Measurements from ENCODE around the gene SAMMSON.
A peak's percentile ranks its signal among the peaks of the same experiment; 100 is the strongest.

Gene SAMMSON

DNA sequence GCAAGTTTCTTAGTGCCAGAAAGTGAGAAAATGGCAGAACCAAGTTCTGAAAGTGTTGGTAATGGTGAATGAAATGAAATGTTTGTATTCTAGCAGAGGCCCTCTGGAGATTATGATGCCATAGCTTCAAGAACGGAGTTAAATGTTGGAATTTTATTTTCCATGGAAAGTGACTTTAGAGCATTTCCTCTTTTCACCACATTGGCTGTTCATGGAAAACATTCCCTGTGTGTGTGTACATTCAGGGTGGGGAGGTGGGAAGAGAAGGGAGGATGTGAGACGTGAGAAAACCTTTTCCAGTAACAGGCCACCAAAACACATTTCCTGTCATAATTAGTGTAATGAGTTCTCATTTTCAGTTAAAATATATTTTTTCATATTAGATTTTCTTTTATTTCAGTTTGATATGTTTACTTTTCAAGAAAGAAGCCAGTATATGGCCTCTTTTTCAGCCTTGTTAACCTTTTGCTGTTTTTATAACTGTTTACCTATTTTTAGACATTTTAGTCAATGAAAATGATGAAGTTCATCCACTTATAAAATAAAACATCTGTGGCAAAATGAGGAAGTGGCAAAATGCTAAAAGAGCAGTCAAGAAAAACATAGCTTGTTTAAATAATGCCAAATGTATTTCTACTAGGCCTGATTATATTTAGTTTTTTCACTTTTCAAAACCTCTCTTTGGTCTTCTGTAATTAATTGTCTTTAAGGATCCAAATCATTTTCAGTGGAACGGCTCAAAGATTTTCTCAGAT lies 21.6 kb downstream of the SAMMSON start:
- no peak for DNase-seq

DNA sequence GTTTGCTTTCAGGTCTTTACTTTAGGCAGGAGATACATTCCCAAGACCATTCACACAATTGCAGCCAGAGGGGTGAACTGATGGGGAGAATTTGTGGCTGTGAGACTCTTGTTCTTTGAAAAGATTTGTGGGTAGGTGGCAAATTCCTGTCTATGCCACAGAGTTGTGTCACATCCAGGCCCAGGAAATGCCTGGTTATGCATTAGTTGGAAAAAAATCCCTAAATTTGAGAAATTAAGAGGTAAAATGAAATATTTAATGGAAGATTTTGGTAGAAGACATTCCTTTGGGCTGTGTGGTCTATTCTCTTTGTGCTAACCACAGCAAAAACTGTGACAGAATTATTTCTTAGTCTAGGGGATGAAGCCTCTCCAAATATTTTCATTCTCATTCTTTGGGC lies 28.8 kb downstream of the SAMMSON start:
- DNase-seq, result no peak

DNA sequence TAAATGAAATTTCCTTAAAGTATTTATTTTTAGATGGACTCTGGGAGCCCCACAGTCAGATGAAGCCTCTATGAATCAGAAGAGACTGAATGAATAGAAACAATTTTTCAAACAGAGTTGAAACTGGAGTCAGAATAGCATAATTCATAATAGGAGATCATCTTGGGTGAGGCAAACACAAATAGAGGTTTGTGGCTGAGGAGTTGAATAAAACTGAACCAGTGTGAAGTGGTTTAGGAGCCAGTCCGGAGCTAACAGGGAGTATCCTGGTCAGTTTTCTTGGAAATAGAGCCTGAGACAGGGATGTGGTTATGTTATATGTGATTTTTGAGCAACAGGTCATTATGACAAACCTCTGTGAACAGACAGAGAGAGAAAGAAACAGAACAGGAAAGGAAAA lies 39.2 kb downstream of the SAMMSON start:
- DNase-seq, result no peak

DNA sequence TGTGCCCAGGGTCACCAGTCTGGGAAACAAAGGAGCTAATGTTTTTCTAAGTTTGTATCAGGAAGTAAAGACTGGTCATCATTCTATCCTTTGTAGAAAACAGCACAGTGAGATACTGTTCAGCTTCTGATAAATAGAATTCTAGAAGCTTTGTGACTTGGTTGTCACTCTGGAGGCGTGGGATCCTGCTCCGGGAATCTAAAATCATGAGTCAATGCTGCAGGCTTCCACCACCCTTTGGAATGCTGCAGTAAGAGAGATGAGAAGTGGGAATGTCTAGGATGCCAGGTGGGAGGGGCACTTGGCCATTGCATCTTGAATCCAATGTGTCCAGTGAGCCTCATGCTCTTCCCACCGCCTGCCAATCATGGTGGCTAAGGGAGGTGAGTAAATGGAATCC lies 40.9 kb downstream of the SAMMSON start:
- no peak for DNase-seq

DNA sequence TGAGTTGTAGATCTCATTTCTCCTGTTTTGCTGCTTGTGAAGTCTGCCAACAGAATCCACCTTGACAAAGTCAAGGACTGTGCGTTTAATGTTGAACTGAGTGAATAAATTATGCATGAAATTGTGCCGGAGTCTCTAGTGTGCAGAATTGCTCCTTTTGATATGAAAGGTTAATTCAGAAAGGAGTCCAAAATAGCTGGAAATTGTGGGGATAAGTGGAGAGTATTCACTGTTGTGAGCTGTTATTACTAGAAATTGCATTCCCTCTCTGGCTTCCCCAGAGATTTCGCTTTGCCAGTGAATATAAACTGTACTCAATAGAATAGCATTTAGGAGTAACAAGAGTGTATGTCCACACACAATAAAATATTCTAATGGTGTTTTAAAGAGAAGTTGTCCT lies 43.1 kb downstream of the SAMMSON start:
- no peak for DNase-seq

DNA sequence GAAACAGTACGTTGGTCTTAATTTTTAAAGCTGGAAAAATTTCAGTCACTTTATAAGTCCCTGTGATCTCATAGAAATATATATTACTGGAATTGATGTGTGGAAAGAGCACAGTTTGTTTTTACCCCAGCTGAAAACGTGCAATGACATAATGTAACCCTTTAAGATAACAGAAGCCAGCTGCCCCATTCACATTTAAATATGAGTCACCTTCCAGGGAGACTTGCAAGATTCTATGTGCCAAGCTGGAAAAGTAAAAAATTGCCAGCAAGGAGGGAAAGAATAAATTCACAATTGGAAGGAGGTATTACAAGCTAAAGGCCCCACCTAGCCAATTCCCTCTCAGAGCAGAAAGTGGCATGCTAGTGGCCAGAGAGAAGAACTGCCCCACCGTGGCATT lies 50.2 kb downstream of the SAMMSON start:
- no peak for DNase-seq

DNA sequence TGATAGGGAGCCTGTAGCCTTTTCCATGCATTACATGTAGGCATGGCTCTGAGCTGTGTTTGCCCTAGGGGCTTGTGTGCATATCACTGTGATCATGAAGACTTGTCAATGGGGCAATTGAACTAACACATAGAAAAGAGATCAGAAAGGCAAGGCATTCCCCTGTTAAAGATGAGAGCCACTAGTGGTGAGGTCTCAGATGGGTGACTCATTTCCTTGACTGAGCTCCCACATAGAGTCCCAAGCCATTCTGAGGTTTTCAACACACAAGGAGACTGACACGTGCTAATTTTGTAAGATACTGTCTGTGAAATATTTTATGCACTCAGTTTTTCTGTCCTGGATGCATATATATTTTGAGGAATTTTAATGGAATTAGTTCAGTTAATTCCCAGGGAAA lies 53.8 kb downstream of the SAMMSON start:
- peak; percentile 9 for DNase-seq

DNA sequence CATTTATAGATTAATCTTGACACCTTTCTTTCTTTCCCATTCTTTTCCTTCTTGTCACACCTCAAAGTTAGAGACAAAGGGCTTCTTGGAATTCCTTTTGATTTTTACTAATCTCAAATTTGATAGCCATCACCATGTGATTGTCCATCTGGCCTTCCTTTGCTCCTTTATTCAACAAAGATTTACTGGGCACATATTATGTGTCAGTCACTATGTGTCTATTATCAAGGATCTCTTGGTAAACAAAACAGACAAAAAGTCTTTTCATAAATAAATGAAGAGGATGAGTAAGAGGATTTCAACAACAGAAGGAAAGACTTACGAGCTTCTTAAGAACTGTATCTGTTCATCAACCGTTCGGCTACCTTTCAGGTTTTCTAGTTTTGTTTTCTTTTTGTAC lies 56.5 kb downstream of the SAMMSON start:
- no peak for DNase-seq

DNA sequence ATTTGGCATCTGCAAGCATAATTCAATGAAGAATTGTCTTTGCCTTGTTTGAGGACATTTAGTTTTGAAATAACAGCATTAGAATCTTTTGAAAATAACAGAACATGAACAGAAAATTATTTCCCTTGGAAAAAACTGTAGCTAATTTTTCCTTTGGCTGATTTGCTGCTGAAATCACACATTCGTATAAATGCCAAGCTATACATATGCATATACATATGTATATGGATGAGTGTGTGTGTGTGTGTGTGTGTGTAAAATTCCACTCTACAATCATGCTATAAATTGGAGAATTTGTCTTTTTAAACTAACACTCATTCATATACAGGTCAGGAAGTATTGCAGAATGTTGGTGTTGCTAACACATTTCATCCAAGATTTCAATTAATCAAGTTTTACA lies 57.9 kb downstream of the SAMMSON start:
- no peak for DNase-seq

DNA sequence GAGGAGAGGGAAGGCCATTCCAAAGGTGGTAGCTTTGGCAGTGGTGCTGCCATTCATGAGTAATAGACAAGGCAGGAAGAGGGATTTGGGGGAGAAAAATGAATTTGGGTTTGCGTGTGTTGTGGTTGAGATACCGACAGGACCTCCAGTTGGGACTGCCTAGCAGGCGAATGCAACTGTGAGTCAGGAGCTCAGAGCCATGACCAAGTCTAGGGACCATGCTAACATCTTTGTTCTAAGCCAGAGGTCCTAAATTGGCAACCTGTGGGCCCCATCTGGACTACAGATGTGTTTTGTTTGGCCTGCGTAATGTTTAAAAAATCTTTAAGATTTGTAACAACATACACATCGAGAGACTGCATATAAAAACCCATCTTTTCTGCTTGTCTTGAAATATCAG lies 61.6 kb downstream of the SAMMSON start:
- no peak for DNase-seq

DNA sequence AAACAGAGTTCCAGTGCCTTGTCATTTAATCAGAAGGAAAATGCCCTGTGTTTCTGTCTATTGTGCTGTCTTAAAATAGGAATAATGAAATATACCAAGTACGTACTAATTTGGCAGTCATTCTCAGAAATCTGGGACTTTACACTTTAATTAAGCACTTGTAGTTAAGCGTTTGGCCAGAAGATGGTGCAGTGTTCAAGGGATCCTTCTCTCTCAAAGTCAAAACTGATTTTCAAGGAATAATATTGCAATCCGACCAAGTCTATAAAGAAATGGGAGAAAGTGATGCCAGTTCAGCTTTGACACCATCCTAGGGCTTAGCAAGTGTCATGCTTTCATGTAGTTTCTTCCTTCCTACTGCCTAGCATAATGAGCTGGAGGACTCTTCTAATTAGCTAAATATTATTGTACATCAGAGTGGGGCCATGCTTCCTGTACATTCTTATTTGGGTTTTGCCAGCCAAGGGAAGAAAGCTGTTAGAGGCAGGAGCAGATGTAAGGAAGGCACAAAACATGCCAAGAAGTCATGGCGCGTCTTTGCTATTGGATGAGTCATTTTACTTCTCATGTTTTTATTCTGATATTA lies 64.8 kb downstream of the SAMMSON start:
- DNase-seq, result peak; percentile 32

DNA sequence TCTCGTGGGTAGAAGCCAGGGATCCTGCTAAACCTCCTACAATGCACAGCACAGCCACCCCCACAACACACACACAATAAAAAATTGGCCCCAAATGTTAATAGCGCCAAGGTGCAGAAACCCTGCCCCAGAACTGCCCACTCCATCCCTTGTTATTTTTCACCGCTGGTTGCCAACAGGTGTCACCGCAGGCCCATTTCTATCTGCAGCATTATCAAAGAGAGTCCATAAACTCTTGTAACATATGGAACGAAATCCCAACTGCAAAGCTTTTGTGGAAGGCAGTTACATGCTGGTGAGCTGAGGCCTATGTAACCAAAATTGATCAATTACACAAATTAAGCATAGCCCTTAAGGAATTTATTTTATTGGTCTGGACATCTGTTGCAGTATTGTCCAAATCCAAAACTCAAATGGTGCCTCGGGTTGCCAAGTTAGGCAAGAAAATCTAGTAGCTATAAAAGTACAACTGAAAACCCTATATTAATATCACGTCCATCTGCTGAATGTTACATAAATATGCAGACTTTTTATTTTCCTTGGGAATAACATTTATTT lies 66.2 kb downstream of the SAMMSON start:
- no peak for DNase-seq

DNA sequence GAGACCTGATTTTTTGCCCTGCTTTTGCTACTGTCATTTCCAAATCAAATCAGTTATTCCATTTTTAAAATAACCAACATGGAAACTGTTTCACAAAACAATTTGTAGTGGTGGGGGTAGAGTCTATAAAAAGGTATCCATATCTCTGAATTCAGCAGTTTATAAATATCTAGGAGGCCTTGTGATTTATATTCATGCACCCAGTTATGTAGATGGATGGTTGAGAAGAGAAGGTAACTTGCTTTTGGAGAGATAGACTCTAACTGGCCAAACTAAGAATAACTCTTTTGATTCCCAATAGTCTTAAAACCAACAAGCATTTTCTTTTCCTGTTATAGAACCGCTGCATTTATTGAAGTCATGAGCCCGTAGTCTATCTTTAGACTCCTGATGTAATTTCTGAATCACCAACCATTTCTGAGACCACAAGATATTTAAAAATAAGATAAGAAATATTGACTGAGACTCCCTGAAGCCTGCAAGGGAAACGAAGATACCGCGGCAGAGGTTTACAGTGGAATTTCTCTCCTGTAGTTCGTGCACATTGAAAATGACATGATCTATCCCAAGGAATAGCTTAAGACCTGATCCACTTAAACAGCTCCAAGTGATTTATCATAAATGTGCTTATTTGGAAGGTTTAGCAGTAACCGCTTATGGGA lies 68.5 kb downstream of the SAMMSON start:
- DNase-seq, result no peak

DNA sequence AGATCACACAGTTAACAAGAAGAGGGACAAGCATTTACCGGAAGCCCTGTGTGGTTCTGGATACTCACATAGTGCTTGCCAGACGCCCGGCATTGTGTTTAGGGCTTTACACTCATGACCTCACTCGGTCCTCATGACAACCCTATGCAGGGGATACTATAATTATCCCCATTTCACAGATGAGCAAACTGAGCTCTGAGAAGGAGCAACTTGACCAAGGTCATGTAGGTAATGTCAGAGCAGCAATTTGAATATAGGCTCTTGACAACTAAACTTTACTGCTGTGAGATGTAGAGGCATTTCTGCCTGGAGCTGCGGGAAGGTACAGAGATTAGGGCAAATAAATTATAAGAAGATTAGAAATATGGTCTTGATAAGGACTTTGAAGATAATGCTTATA lies 70.0 kb downstream of the SAMMSON start:
- DNase-seq, result no peak

DNA sequence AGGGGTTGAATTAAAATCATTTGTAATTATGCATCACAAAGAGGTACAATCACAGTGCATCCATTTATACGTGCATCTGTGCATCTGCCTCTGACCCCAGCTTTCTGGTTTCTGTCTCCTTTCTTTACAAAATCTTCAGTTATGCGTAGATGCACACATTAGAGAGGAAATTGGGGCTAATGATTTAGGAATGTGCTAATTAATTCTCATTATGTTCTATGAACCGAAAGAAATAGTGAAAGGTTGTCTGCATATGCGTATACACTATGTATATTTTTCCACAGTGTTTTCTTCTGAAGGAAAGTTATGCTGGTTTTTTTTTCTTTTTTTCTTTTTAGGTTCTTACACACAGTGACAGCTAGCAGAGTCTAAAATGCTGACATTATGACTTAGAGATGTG lies 71.6 kb downstream of the SAMMSON start:
- no peak for DNase-seq

DNA sequence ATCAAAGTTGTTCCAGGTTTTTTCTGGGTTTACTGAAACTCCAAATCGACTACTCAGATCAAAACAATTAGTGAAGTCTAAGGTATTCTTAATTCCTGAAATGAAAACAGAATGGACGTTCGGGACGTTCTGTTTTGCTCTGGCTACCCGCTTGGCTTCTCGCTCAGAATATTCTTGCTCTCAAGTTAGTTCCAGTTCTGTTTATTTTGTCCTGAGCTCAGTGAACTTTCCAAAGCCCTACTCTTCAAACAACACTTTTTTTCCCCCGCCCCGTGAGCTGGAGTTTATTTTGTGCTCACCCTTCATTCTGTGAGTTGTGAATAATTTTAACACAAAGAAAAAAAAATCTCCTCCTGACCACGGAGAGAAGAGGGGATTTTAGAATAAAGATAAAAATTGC lies 72.6 kb downstream of the SAMMSON start:
- no peak for DNase-seq

DNA sequence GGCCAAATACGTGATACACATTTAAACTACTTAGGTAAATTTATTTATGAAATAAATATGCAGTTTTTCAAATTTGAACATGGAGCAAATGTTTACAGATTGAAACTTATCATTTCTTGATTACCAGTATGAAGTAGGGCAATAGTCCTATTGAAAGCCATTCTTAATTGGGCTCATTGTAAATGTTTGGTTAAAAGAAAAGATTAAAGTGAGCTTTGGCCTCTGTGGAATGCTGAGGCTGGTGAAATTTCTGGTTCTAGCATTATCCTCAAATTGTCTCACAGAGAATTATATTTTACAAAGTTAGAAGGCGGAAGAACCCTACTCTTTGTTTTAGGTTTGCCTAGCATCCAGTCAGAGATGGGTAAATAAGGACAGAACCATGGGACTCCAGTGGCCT lies 73.2 kb downstream of the SAMMSON start:
- no peak for DNase-seq

DNA sequence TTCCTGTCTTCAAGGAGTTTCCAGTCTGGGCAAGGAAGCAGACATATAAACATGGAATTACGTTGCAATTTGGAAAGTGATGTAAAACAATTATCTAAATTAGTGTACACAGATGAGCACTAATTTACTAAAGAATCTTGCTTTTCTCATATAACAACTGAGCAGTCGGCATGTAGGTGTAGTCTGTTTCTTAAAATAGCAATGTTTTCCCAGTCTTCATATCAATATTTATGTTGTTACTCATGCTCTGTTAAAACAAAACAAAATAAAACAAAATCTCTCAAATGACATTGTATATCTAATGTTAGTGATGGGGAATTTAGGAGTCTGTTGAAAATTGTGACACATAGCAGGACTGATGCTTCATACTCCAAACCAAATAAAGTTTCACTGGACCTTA lies 75.6 kb downstream of the SAMMSON start:
- DNase-seq, result no peak

DNA sequence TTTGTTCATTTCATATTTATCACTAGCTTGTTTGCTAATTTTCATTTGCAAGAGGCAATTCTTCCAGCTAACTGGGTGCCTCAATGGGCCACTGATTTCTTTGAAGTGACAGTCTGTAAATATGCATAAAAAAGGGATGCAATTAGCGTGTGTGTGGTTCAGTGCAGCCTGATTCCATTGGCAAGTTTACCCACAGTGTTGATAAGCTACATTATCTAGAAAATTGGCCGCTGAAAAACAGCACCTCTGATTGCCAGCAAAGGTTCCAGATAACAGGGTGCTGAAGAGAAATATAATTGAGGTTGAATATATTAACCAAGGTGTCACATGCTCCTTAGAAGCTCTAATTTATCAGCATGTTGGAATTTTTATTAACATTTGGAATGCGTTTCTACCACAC lies 76.9 kb downstream of the SAMMSON start:
- no peak for DNase-seq

DNA sequence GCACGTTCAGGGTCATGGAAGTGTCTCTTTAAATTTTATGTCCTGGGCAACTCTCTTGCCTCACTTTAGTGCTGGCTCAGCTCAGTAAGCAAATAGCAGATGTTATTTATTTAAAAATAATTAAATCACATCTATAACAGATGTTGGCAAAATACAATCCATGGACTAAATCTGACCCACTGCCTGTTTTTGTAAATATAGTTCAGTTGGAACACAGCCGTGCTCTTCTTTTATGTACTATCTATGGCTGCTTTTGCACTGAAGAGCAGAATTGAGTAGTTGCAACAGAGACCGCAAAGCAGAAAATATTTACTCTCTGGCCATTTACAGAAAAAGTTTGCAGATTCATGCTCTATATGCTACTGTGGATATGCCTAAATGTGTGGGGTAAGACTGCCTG lies 79.2 kb downstream of the SAMMSON start:
- DNase-seq, result no peak

DNA sequence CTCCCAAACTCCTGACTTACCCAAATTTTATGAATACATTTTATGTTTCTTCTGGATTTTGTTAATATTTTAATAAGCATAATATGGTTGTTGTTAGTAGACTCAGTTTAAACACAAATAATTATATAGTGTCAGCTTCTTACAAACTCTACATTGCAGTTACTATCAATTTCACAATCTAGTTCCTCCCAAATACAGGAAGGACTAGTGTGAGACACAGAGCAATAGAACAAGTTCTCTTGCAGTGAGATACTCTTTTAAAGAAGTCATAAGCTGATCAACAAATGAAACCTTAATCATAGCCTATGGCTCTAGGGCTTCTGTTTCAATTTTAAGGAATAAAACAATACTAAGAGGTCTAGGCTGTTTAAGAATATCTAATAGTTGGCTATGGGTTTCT lies 86.1 kb downstream of the SAMMSON start:
- DNase-seq, result no peak

DNA sequence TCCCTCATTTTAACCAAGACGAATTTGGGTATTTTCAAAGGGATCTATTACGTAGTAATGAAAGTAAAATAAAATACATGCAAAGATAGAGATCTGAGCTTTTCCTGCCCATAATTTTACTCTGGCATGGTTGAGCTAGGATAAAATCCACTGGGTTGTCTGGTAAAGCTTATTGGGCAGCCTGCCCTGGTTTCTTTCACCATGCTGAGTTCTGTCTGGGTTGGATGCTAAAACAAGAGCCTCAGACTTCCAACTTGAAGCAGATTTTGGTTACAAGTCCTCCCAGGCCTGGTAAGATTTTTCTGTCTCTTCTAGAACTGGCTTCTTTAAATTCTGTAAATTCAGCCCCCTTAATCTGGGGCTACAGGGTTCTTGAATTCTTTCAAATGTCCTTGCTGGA lies 86.8 kb downstream of the SAMMSON start:
- no peak for DNase-seq

DNA sequence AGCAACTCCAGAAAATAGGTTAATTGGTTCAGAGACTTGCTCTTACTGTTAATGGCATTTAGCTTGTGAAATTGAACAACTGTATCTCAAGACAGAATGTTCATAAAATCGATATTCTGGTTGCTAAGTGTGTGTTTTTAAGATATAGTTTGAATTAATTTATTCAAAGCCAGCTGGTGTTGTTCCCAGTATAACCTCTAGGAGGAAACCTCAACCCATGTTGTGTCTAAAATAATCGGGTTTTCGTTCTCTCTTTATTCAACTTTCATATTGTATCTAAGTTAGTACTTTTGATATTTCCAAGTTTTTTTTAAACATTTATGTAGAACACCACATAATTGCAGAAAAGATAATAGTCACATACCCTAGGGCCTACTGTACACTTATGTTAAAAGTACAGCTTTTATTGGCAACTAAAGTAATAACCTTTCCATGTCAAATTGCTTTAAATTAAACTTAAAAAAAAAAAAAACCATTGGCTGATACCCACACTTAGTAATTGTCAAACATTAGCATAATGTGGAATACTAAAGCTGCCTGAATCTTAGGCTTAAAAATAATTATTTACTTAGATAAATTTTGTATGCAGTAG lies 90.9 kb downstream of the SAMMSON start:
- peak; percentile 3 for DNase-seq

DNA sequence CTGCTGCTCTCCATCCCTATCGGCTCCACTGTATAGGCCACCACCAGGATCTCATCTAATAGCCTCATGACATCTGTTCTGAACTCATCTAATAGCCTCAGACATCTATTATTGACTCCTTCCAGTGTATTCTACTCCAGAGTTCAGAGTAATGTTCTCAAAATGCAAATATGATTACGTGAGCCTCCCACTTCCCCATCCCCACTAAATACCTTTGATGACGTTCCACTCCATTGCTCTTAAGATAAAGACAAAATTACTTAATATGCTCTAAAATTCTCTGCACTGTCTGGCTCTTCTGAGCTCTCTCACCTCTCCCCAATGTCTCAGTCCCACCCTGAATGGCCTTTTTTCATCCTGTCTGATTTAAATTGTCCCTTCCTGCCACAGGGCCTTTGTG lies 94.7 kb downstream of the SAMMSON start:
- no peak for DNase-seq
